ENCODE data around the gene ELMO3.

The ELMO3 gene

DNA sequence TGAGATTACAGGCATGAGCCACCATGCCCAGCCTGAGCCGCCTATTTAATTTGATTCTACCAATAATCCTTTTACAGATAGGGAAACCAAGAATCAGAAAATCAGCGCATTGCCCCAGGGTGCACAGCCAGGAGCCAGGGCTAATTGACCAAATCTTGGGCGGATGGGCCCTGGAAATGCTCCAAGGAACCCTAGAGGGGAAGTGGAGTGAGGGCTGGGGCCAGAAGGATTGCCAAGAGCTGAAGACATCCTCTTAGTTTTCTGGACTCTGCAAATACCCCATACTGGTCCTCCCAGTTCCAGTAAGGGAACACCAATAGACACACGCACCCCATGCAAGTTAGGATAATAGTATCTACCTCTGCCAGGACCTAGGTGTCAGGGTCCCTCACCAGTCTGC, 44.5 kb downstream of the ELMO3 start:
- no peak for DNase-seq (ENCODE audit: low read depth)

DNA sequence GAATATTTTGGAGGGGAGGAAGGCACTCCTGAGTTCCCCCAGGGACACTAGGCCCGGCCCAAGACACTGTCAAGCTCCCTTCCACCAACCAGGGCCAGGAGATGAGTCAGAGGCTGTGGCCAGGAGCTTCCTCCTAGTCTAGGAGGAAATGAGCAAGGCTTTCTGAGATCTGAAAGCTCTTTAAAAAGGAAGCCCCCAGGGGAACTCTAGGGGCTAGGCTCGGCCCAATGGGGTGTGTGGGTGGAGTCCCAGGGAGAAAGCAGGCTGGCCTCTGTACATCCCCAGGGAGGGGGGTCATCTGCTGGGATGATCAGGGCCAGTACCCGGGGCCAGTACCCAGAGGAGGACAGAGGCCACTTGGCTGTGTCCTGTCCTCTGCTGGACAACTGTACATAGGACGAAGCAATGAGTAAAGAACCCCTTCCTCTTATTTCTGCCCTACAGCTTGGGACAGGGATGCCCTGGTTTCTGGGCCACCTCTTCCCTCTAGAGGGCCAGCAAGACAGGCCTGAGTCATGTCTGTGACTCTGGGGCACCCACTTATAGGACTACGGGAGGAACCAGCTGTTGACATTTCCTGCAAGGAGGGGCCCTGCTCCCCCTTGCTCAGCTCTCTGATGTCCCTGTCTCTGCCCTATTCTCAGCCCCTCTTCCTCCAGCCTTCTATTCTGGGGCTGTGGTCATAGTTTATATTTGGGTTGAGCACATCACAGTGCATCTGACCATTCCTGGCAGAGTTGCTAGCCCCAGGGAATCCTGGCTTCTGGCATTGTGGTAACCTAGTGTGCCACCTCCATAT, 45.7 kb downstream of the ELMO3 start:
- DNase-seq (ENCODE audit: low read depth), result peak; percentile 76

GRCh38 chr16:67245186-67245585, 46.3 kb downstream of the ELMO3 start:
- no peak for DNase-seq (ENCODE audit: low read depth)

DNA sequence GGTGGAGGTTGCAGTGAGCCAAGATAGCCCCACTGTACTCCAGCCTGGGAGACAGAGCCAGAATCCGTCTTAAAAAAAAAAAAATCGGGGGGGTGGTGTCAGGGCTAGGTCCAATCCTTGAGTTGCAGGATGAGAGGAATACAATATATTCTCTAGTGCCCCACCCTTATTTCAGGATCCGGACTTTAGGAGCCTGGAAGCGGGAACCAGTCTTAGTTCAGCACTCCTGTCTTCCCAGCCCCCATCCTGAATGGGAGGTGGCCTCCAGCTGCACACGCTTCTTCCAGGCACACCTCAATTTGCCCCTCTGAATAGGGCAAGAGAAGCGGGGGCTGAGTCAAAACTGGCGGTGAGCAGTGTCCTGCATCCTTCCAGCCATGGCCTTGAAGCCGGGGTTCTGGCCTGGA, 46.7 kb downstream of the ELMO3 start:
- no peak for DNase-seq (ENCODE audit: low read depth)

GRCh38 chr16:67246081-67246755, 47.3 kb downstream of the ELMO3 start:
- DNase-seq (ENCODE audit: low read depth), result peak; percentile 85

- DNase-seq (ENCODE audit: low read depth), result no peak
These were observed 47.8 kb downstream of the ELMO3 start for GRCh38 chr16:67246756-67247191.

DNA sequence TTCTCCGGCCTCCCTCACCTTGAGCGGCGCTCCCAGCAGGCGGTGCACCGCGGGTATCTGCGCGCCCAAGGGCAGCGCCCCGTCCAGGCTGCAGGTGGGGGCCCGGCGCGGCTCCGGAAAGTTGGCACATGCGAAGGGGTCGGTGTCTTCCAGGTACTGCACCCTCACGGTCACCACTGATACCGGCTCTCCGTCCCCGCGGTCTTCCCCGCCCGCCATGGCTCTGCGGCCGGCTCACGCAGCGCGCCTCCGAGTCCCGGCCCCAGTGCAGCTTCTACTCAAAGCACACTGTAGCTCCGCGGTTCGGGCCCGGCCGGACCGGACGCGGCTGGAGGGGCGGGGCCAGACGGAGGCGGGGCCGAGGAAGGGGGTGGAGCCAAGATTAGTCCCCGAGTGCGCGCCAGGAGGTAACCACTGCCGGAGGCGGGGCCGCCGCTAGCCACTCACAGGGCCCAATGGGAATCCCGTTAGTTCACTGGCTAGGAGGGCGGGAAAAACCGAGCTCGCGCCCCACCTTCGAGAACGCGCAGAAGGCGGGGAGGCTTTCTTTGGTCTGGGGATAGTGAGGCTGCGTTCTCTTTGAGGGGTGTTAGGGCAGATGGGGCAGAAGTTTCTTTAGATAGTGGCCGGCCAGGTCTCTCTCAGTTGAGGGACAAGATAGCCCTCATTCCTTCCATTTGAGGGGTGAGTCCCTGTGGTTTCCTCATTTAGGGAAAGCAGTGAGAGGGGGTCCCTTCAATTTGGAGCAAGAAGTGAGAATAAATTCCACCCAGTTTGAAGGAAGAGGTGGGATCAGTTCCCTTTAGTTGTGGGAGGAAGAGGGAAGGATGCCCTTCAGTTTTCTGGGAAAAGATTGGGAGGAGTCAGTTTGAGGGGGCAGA, 48.5 kb downstream of the ELMO3 start, which contains the start of gene FHOD1:
Gene FHOD1 (minus strand): TSS at position 290 of the 881 bp plus-strand sequence. CDS start 71 bp downstream, at position 219.
- peak; percentile 89 for DNase-seq (ENCODE audit: low read depth)

- DNase-seq (ENCODE audit: low read depth), result no peak
These were observed 49.1 kb downstream of the ELMO3 start for GRCh38 chr16:67248073-67248400.

GRCh38 chr16:67248401-67249177, 49.7 kb downstream of the ELMO3 start, which contains the start of gene SLC9A5:
TSS of gene SLC9A5 (plus strand) at chr16:67248979. CDS start at chr16:67249015, 36 bp downstream.
- DNase-seq (ENCODE audit: low read depth), result no peak

DNA sequence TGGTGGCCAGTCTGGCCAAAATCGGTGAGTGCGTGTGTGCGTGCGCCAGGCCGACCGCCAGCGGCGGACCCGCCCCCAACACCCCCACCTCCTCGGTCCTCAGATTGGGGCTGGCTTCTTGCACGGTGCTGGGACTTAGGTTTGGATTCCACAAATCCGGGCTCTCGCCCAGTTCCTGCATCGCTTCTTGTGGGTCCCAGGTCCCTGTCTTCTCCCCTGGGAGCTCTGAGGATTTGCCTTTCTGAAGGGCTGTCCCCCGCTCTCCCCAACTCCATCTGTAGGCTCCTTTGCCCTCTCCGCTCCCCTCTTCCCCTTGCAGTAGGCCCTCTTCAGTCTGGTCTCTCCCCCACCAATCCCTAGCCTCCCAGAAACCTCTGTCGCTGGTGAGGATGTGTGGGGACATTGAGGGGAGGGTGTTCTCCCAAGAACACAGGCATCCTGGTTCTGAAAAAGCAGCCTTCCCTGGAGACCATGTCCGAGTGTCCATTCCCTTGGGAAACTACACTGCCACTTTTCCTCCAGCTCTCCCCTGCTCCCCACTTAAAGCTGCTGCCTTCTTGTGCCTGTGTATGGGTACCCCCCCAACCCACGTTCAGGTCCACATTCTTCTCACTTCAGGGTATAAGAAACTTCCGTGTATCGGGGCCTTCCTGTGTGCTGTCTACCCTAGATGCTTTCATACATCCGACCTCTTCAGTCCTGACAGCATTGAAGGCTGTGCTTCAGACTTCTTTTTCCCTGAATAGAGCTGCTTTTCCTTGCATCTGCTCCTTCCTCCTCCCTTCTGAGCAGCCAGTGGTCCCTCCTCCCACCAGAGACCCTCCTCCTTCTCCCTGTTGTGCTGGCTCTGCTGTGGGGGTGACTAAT, 50.5 kb downstream of the ELMO3 start:
- DNase-seq (ENCODE audit: low read depth), result no peak

GRCh38 chr16:67250045-67250327, 51.1 kb downstream of the ELMO3 start:
- no peak for DNase-seq (ENCODE audit: low read depth)

DNA sequence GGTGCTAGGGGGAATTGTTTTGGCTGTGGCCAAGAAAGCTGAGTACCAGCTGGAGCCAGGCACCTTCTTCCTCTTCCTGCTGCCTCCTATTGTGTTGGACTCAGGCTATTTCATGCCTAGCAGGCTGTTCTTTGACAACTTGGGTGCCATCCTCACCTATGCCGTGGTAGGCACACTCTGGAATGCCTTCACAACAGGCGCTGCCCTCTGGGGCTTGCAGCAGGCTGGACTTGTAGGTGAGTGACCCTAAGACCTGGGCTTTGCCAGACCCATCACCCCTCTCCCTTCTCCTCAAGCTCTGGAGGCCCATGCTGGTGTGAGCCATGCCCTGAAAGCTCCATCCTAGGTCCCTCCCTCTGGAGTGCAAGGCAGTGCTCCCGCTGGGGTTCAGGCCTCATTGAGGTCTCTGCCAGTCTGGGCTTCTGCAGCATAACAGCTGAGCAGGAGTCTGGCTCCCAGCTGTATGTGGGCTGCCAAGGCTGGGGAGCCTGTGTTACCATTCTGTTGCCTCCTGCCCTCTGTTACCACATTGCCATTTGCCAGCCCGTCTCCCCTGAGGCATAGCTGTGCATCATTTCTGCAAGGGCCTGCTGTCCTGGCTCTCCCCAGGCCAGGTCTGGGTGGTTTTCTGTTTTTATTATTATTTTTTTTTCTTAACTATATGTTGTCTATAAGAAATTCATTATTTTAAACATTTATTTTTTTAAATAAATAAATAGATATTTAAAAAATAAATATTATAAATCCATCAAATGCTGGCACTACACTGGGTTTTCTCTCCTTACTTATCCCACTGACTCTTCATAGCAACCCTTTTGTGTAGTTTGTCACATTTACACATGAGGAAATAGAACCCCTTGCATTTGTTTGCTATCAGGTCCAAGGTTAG, 53.9 kb downstream of the ELMO3 start:
- no peak for DNase-seq (ENCODE audit: low read depth)

All from amniotic epithelial cell (primary cell).